IMR-90 (cell line): ENCODE data around the gene ALDOC.

Experiments used
- BHLHE40 ChIP-seq: fragments of 150-350 bp; IDR thresholded peaks from 2 replicates; pipeline ENCODE4 v1.6.1; 2016; ENCODE audit warnings: mild to moderate bottlenecking, low read depth, low read length
- CHD1 ChIP-seq: IDR thresholded peaks from 2 replicates; pipeline ENCODE4 v1.6.1; 2012; ENCODE audit warnings: low read depth, low read length, improper control_type of control experiment
- CTCF ChIP-seq: conservative IDR thresholded peaks from 2 replicates; pipeline ENCODE4 v1.5.1; 2012; ENCODE audit warnings: mild to moderate bottlenecking, low read depth, low read length, improper control_type of control experiment
- ELK1 ChIP-seq: fragments of 150-350 bp; IDR thresholded peaks from 2 replicates; pipeline ENCODE4 v1.6.1; 2016; ENCODE audit warnings: low read depth, mild to moderate bottlenecking, low read length, moderate library complexity, borderline replicate concordance
- MAFK ChIP-seq: IDR thresholded peaks from 2 replicates; pipeline ENCODE4 v1.6.1; 2012; ENCODE audit warnings: low read depth, low read length, improper control_type of control experiment
- MAZ ChIP-seq: IDR thresholded peaks from 2 replicates; pipeline ENCODE4 v1.6.1; 2012; ENCODE audit warnings: low read depth, mild to moderate bottlenecking, low read length, improper control_type of control experiment, moderate library complexity, borderline replicate concordance
- MXI1 ChIP-seq: IDR thresholded peaks from 2 replicates; pipeline ENCODE4 v1.6.1; 2012; ENCODE audit warnings: low read depth, mild to moderate bottlenecking, low read length, moderate library complexity, borderline replicate concordance
- NFE2L2 ChIP-seq: fragments of 150-350 bp; IDR thresholded peaks from 2 replicates; pipeline ENCODE4 v1.6.1; 2016; ENCODE audit warnings: low read depth, mild to moderate bottlenecking, low read length
- POLR2A ChIP-seq: IDR thresholded peaks from 2 replicates; pipeline ENCODE4 v1.6.1; 2012; ENCODE audit warnings: mild to moderate bottlenecking, low read depth, low read length
- RAD21 ChIP-seq: IDR thresholded peaks from 2 replicates; pipeline ENCODE4 v1.6.1; 2012; ENCODE audit warnings: low read length, improper control_type of control experiment
- RCOR1 ChIP-seq: IDR thresholded peaks from 2 replicates; pipeline ENCODE4 v1.6.1; 2012; ENCODE audit warnings: mild to moderate bottlenecking, low read length, improper control_type of control experiment; ENCODE audit not compliant: insufficient replicate concordance
- RFX5 ChIP-seq: IDR thresholded peaks from 2 replicates; pipeline ENCODE4 v1.8.0; 2012; ENCODE audit warnings: low read depth, mild to moderate bottlenecking, low read length, moderate library complexity
- SMC3 ChIP-seq: fragments of 150-350 bp; IDR thresholded peaks from 2 replicates; pipeline ENCODE4 v1.6.1; 2016; ENCODE audit warnings: low read depth, mild to moderate bottlenecking, antibody characterized with exemption, low read length, moderate library complexity

- TF ChIP-seq CTCF = no peak
- TF ChIP-seq POLR2A = peak; percentile 82
- TF ChIP-seq RAD21 = no peak
- no peak for TF ChIP-seq RCOR1
- no peak for TF ChIP-seq MAZ
- TF ChIP-seq NFE2L2 = no peak
- TF ChIP-seq MAFK = no peak
- TF ChIP-seq RFX5 = no peak; the same call in 1 of the 2 replicates
- no peak; the same call in 1 of the 2 replicates for TF ChIP-seq MXI1
- TF ChIP-seq ELK1 = no peak
- no peak for TF ChIP-seq SMC3
- 0 out of 2 replicates have a peak, but pooled peaks have one; percentile 84 for TF ChIP-seq CHD1
- TF ChIP-seq BHLHE40 = 0 out of 2 replicates have a peak, but pooled peaks have one; percentile 17
Measured at GRCh38 chr17:28599311-28600184, 22.9 kb upstream of the ALDOC start.
